ENCODE results near the gene KIDINS220. TPM values are rescaled to one million over a fixed set of nuclear protein-coding genes. Genes with fewer than 3 reads are reported as not detected.

KIDINS220 gene
- total and polyA plus RNA-seq, 2 experiments from 2014 or later: 12.8 to 38.2 TPM

DNA sequence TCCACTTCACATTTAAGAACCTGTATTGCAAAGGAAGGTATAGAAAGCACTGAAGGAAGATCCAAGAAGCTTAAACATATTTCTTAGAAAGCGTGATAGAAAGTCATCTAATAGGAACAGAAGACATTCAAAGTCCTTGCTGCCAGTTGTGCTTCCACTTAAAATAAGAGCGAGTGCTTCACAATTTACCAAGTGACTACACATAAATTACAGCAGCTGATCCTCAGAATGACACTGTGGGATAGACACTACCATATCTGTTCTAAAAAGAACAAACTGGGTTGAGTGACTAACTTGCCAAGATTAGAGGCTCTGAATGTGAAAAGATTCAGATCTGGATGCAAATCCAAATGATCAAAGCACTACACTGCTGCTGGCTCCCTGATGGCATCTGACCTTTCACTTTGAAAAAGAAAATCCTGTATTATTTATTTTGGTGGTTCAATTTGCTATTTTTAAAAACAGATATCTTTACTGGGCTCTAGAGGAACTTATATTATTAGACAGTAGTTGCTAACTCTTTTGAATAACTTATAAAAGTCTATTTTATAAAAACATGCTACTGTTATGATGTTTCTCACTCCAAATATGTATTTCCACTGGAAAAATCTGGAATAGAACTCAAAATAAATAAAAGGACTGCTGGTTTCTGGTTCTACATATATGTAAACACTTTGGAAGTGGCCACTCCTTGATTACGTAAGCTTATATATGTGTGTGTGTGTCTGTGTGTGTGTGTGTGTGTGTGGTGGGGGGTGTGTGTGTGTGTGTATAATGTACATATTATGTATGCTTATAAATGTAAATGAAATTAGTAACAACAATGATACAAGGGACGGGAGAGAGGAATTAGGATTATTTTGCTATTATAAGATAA, 57.4 kb downstream of the KIDINS220 start:
- TF ChIP-seq JUNB (IDR thresholded peaks at IDR 0.05; ENCODE audit: unreplicated experiment) (no peak), ETS1 (IDR thresholded peaks at IDR 0.05) (no peak), ZNF462 (CRISPR knock-in tag; IDR thresholded peaks at IDR 0.05) (no peak), REST (IDR thresholded peaks at IDR 0.05; ENCODE audit: unreplicated experiment) (no peak), POLR2AphosphoS5 (IDR thresholded peaks at IDR 0.05; ENCODE audit: low read depth) (no peak), CTCF (conservative IDR thresholded peaks at IDR 0.05; ENCODE audit: low read depth in 2 of 2) (no peak), EZH2phosphoT487 (IDR thresholded peaks at IDR 0.05; ENCODE audit: unreplicated experiment) (no peak), ZNF331 (CRISPR knock-in tag; IDR thresholded peaks at IDR 0.05; ENCODE audit: low read depth) (no peak), CREB1 (CRISPR knock-in tag; IDR thresholded peaks at IDR 0.05; ENCODE audit: low read depth) (no peak), EZH2 (IDR thresholded peaks at IDR 0.05; ENCODE audit: low read depth, unreplicated experiment) (no peak), STAT1 (IDR thresholded peaks at IDR 0.05; ENCODE audit: unreplicated experiment) (no peak), NANOG (IDR thresholded peaks at IDR 0.05; ENCODE audit: borderline replicate concordance) (no peak), ZNF114 (CRISPR knock-in tag; IDR thresholded peaks at IDR 0.05) (no peak)
- no peak overlapping the region for H3K27ac ChIP-seq (ENCODE audit: low read depth)
- H4K20me1 ChIP-seq (replicated peaks; ENCODE audit: insufficient read depth): peaks cover 4% of the 10 kb centered on the region; the same call in 1 of the 2 replicates
- H3K4me3 ChIP-seq: no peak overlapping the region
- Mint-ChIP-seq H3K9me3 (no peaks in the 10 kb centered on the region), H3K27ac (no peak overlapping the region), H3K36me3 (ENCODE audit: low read depth) (no peaks in the 10 kb centered on the region; the same call in 2 of the 3 replicates), H3K4me3 (no peak overlapping the region), H3K27me3 (ENCODE audit: insufficient read depth, low read depth, poor library complexity) (no peaks in the 10 kb centered on the region), H3K4me1 (no peaks in the 10 kb centered on the region)
- no peaks in the 10 kb centered on the region for H3F3A ChIP-seq (replicated peaks; ENCODE audit: low read depth)
- ATAC-seq: no peak
- H3K4me1 ChIP-seq (ENCODE audit: insufficient read depth): no peaks in the 10 kb centered on the region
- no peaks in the 10 kb centered on the region for H3K27me3 ChIP-seq (ENCODE audit: insufficient read depth)
- no peaks in the 10 kb centered on the region; the same call in 1 of the 2 replicates for H3K36me3 ChIP-seq (ENCODE audit: insufficient read depth)
- no peaks in the 10 kb centered on the region for H3K79me2 ChIP-seq (replicated peaks; ENCODE audit: insufficient read depth)
- H2AFZ ChIP-seq: no peak overlapping the region
- no peak overlapping the region for H3K4me2 ChIP-seq
- no peaks in the 10 kb centered on the region for H3K9me2 ChIP-seq (ENCODE audit: insufficient read depth)
- DNase-seq (ENCODE audit: low spot score): no peak

All from GM23338 (cell line).